Measurements from ENCODE around the gene SH3BP4. TPM values are rescaled to one million over a fixed set of nuclear protein-coding genes. Genes with fewer than 3 reads are reported as not detected.

SH3BP4 gene
- polyA plus RNA-seq (2013, experiment 1 of 2), result 48.8 TPM
- 47.7 TPM for polyA plus RNA-seq (2013, experiment 2 of 2)

DNA sequence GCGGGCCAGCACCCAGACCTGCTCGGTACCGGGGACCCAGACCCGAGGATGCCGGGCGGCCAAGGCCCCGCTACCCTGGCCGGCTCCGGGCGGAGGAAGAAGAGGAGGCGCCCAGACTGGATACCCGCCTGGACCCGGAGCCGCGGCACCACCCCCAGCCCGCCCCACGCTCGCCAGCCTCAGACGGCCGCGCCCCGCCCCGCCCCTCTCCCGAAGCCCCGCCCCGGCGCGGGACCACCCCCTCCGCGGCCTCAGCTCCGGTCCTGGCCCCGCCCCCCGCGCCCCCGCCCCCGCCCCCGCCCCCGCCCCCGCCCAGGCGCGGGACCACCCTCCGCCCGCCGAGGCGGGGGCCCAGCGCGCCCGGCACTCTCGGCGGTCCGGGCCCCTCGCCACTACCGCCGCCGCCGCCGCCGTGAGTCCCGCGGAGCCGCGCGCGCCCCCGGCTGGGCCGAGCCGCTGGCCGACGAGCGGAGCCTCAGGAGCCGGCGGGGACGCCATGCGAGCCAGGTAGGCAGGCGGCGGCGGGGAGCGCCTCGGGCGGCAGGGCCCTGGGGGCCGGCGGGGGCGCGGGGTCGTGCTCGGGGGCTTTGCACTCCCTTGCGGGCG lies at the start of gene SH3BP4:
Gene SH3BP4, plus strand, starts transcription at position 354 of the 606 bp plus-strand sequence. CDS start 82,986 bp downstream, outside the sequence.
- WGBS, result 0% methylated on average over 21 of the region's 88 CpGs
- no peaks in the 10 kb centered on the region for H3K9me3 ChIP-seq (ENCODE audit: control insufficient read depth, low read length)
- H2BK120ac ChIP-seq (ENCODE audit: low read depth, low read length), result peak within 1 kb of the TSS; percentile 99
- H2BK15ac ChIP-seq (ENCODE audit: low read depth, poor library complexity, severe bottlenecking), result peak within 1 kb of the TSS; percentile 99
- H3K9ac ChIP-seq (ENCODE audit: low read length), result peak within 1 kb of the TSS; percentile 96
- peak within 1 kb of the TSS; percentile 89 to 91 for H3K4me3 ChIP-seq (ENCODE audit: insufficient read depth in 1 of 2, low read depth in 1 of 2, low read length in 2 of 2)
- peaks cover 24% of the 10 kb centered on the region for H3K4me1 ChIP-seq (ENCODE audit: control insufficient read depth, insufficient read depth, low read depth, low read length)
- peak within 1 kb of the TSS; percentile 39 to 94 for H3K14ac ChIP-seq (ENCODE audit: low read length in 2 of 2)
- peak within 1 kb of the TSS; percentile 99 for H2BK5ac ChIP-seq (ENCODE audit: low read depth, low read length, poor library complexity, severe bottlenecking)
- H2AK5ac ChIP-seq (ENCODE audit: low read length, severe bottlenecking), result peak within 1 kb of the TSS; percentile 98
- H3K4me2 ChIP-seq (ENCODE audit: low read length, poor library complexity, severe bottlenecking), result peak within 1 kb of the TSS; percentile 83
- H3K27me3 ChIP-seq (ENCODE audit: control insufficient read depth in 1 of 2, insufficient read depth in 1 of 2, low read length in 2 of 2), result no peaks in the 10 kb centered on the region
- peak within 1 kb of the TSS; percentile 23 to 99 for H3K23ac ChIP-seq (ENCODE audit: low read length in 2 of 2)
- peak; percentile 84 for DNase-seq
- peak within 1 kb of the TSS; percentile 99 to 100 for H3K18ac ChIP-seq (ENCODE audit: low read depth in 1 of 2, low read length in 2 of 2)
- peak within 1 kb of the TSS; percentile 98 to 99 for H3K4ac ChIP-seq (ENCODE audit: low read depth in 1 of 2, low read length in 2 of 2)
- no peak within 1 kb of the TSS for H2AFZ ChIP-seq (ENCODE audit: low read depth, low read length)
- peak within 1 kb of the TSS; percentile 93 to 100 for H2BK12ac ChIP-seq (ENCODE audit: low read length in 2 of 2)
- H3K36me3 ChIP-seq (ENCODE audit: control insufficient read depth in 1 of 2, insufficient read depth in 2 of 2, low read depth in 1 of 2, low read length in 2 of 2), result peaks cover 0 to 7% of the 10 kb centered on the region in 2 experiments
- H4K91ac ChIP-seq (ENCODE audit: low read length), result peak within 1 kb of the TSS; percentile 99
- H3K27ac ChIP-seq (ENCODE audit: low read length, poor library complexity, severe bottlenecking), result peak within 1 kb of the TSS; percentile 99
- H4K8ac ChIP-seq (ENCODE audit: low read length), result peak within 1 kb of the TSS; percentile 98
- peaks cover 3% of the 10 kb centered on the region for H3K79me1 ChIP-seq (replicated peaks; ENCODE audit: low read length, poor library complexity, severe bottlenecking)

- DNase-seq, result no peak
- Histone ChIP-seq H3K23ac (ENCODE audit: low read length in 2 of 2) (no peak overlapping the region), H2BK12ac (ENCODE audit: low read length in 2 of 2) (no peak overlapping the region), H3K4ac (ENCODE audit: low read depth in 1 of 2, low read length in 2 of 2) (no peak overlapping the region), H2BK15ac (ENCODE audit: low read depth, poor library complexity, severe bottlenecking) (no peak overlapping the region), H3K4me3 (ENCODE audit: insufficient read depth in 1 of 2, low read depth in 1 of 2, low read length in 2 of 2) (no peak overlapping the region), H3K27ac (ENCODE audit: low read length, poor library complexity, severe bottlenecking) (no peak overlapping the region), H3K36me3 (ENCODE audit: control insufficient read depth in 1 of 2, insufficient read depth in 2 of 2, low read depth in 1 of 2, low read length in 2 of 2) (no peaks in the 10 kb centered on the region), H2BK120ac (ENCODE audit: low read depth, low read length) (no peak overlapping the region), H3K14ac (ENCODE audit: low read length in 2 of 2) (no peak overlapping the region), H2BK5ac (ENCODE audit: low read depth, low read length, poor library complexity, severe bottlenecking) (no peak overlapping the region), H3K18ac (ENCODE audit: low read depth in 1 of 2, low read length in 2 of 2) (no peak overlapping the region), H4K91ac (ENCODE audit: low read length) (no peak overlapping the region), H3K4me2 (ENCODE audit: low read length, poor library complexity, severe bottlenecking) (no peak overlapping the region), H4K8ac (ENCODE audit: low read length) (no peak overlapping the region), H3K9me3 (ENCODE audit: control insufficient read depth, low read length) (no peaks in the 10 kb centered on the region), H3K4me1 (ENCODE audit: control insufficient read depth, insufficient read depth, low read depth, low read length) (no peaks in the 10 kb centered on the region), H3K27me3 (ENCODE audit: control insufficient read depth in 1 of 2, insufficient read depth in 1 of 2, low read length in 2 of 2) (no peaks in the 10 kb centered on the region), H3K9ac (ENCODE audit: low read length) (no peak overlapping the region), H2AK5ac (ENCODE audit: low read length, severe bottlenecking) (no peak overlapping the region), H2AFZ (ENCODE audit: low read depth, low read length) (no peak overlapping the region), H3K79me1 (replicated peaks; ENCODE audit: low read length, poor library complexity, severe bottlenecking) (no peaks in the 10 kb centered on the region)
- 100% methylated on average over 2 of the region's 2 CpGs for WGBS
Observed at GRCh38 chr2:234904785-234905184, 47.0 kb upstream of the SH3BP4 start.

GRCh38 chr2:234905547-234906265 lies 46.1 kb upstream of the SH3BP4 start:
- no peak overlapping the region for H3K18ac ChIP-seq (ENCODE audit: low read depth in 1 of 2, low read length in 2 of 2)
- no peak for DNase-seq
- H3K4me1 ChIP-seq (ENCODE audit: control insufficient read depth, insufficient read depth, low read depth, low read length), result no peaks in the 10 kb centered on the region
- H3K9ac ChIP-seq (ENCODE audit: low read length), result no peak overlapping the region
- H3K9me3 ChIP-seq (ENCODE audit: control insufficient read depth, low read length), result no peaks in the 10 kb centered on the region
- no peak overlapping the region for H2AK5ac ChIP-seq (ENCODE audit: low read length, severe bottlenecking)
- no peak overlapping the region for H3K27ac ChIP-seq (ENCODE audit: low read length, poor library complexity, severe bottlenecking)
- H2BK12ac ChIP-seq (ENCODE audit: low read length in 2 of 2), result no peak overlapping the region
- H2BK15ac ChIP-seq (ENCODE audit: low read depth, poor library complexity, severe bottlenecking), result peak overlapping the region; percentile 26
- 92% methylated on average over 12 of the region's 12 CpGs for WGBS
- no peaks in the 10 kb centered on the region for H3K27me3 ChIP-seq (ENCODE audit: control insufficient read depth in 1 of 2, insufficient read depth in 1 of 2, low read length in 2 of 2)
- no peak overlapping the region for H3K4ac ChIP-seq (ENCODE audit: low read depth in 1 of 2, low read length in 2 of 2)
- H3K14ac ChIP-seq (ENCODE audit: low read length in 2 of 2), result no peak overlapping the region
- H3K79me1 ChIP-seq (replicated peaks; ENCODE audit: low read length, poor library complexity, severe bottlenecking), result no peaks in the 10 kb centered on the region
- no peak overlapping the region for H4K8ac ChIP-seq (ENCODE audit: low read length)
- no peak overlapping the region for H4K91ac ChIP-seq (ENCODE audit: low read length)
- H3K23ac ChIP-seq (ENCODE audit: low read length in 2 of 2), result no peak overlapping the region
- no peak overlapping the region for H2AFZ ChIP-seq (ENCODE audit: low read depth, low read length)
- no peaks in the 10 kb centered on the region for H3K36me3 ChIP-seq (ENCODE audit: control insufficient read depth in 1 of 2, insufficient read depth in 2 of 2, low read depth in 1 of 2, low read length in 2 of 2)
- H3K4me3 ChIP-seq (ENCODE audit: insufficient read depth in 1 of 2, low read depth in 1 of 2, low read length in 2 of 2), result no peak overlapping the region
- H3K4me2 ChIP-seq (ENCODE audit: low read length, poor library complexity, severe bottlenecking), result no peak overlapping the region
- no peak overlapping the region for H2BK5ac ChIP-seq (ENCODE audit: low read depth, low read length, poor library complexity, severe bottlenecking)
- no peak overlapping the region for H2BK120ac ChIP-seq (ENCODE audit: low read depth, low read length)

GRCh38 chr2:234910186-234910679 lies 41.6 kb upstream of the SH3BP4 start:
- DNase-seq, result no peak
- Histone ChIP-seq H2AK5ac (ENCODE audit: low read length, severe bottlenecking) (no peak overlapping the region), H2AFZ (ENCODE audit: low read depth, low read length) (no peak overlapping the region), H3K23ac (ENCODE audit: low read length in 2 of 2) (no peak overlapping the region), H3K79me1 (replicated peaks; ENCODE audit: low read length, poor library complexity, severe bottlenecking) (no peaks in the 10 kb centered on the region), H2BK120ac (ENCODE audit: low read depth, low read length) (no peak overlapping the region), H4K91ac (ENCODE audit: low read length) (no peak overlapping the region), H3K9me3 (ENCODE audit: control insufficient read depth, low read length) (no peaks in the 10 kb centered on the region), H2BK12ac (ENCODE audit: low read length in 2 of 2) (no peak overlapping the region), H3K9ac (ENCODE audit: low read length) (no peak overlapping the region), H3K27ac (ENCODE audit: low read length, poor library complexity, severe bottlenecking) (no peak overlapping the region), H2BK5ac (ENCODE audit: low read depth, low read length, poor library complexity, severe bottlenecking) (no peak overlapping the region), H3K4me1 (ENCODE audit: control insufficient read depth, insufficient read depth, low read depth, low read length) (no peaks in the 10 kb centered on the region), H3K4ac (ENCODE audit: low read depth in 1 of 2, low read length in 2 of 2) (no peak overlapping the region), H3K27me3 (ENCODE audit: control insufficient read depth in 1 of 2, insufficient read depth in 1 of 2, low read length in 2 of 2) (no peaks in the 10 kb centered on the region), H3K36me3 (ENCODE audit: control insufficient read depth in 1 of 2, insufficient read depth in 2 of 2, low read depth in 1 of 2, low read length in 2 of 2) (no peaks in the 10 kb centered on the region), H3K14ac (ENCODE audit: low read length in 2 of 2) (no peak overlapping the region), H3K4me3 (ENCODE audit: insufficient read depth in 1 of 2, low read depth in 1 of 2, low read length in 2 of 2) (no peak overlapping the region), H3K4me2 (ENCODE audit: low read length, poor library complexity, severe bottlenecking) (no peak overlapping the region), H3K18ac (ENCODE audit: low read depth in 1 of 2, low read length in 2 of 2) (no peak overlapping the region), H4K8ac (ENCODE audit: low read length) (no peak overlapping the region), H2BK15ac (ENCODE audit: low read depth, poor library complexity, severe bottlenecking) (no peak overlapping the region)
- WGBS, result 71% methylated on average over 2 of the region's 3 CpGs

Measured in mesenchymal stem cell (in vitro differentiated cells and primary cell).